Activated T-cell treated with anti-CD3 and anti-CD28 coated beads for 4 hours (primary cell): Measurements from ENCODE around the gene ACOD1.
A peak's percentile ranks its signal among the peaks of the same experiment; 100 is the strongest.
"Not testable (repeated sequence)": the region's sequence is repeated elsewhere in the genome, so short reads cannot be mapped to it uniquely, and the experiment has no call there.

Source experiments
- DNase-seq: peaks from one replicate; pipeline ENCODE4 v3.0.0-alpha.2; 2020

ACOD1 gene

GRCh38 chr13:76948149-76948548 lies at the start of gene ACOD1:
ACOD1 (plus strand) TSS chr13:76948511; CDS start chr13:76948559, 48 bp downstream.
- no peak for DNase-seq

- not testable (repeated sequence) for DNase-seq
Observed at GRCh38 chr13:76899066-76899465, 49.2 kb upstream of the ACOD1 start.

GRCh38 chr13:76903544-76904162 lies 44.7 kb upstream of the ACOD1 start:
- peak; percentile 65 for DNase-seq

DNA sequence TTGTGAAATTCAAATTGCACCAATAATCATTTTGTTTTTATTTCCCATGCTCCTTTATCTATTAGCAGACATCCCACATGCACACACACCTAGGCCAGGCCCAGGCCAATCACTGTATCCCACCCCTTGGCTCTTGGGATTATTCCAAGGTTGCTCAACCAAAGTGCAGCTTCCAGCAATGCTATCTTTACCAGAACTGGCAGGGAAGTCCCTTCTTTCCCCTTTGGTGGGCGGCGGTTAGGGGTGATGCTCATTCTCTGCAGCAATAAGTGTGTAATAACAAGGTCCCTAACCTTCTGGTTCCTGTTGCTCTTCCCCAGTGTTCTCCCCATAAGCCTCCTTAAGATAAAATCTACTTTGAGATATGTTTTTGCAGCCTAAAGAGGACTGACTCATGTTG lies 43.8 kb upstream of the ACOD1 start:
- DNase-seq: no peak

DNA sequence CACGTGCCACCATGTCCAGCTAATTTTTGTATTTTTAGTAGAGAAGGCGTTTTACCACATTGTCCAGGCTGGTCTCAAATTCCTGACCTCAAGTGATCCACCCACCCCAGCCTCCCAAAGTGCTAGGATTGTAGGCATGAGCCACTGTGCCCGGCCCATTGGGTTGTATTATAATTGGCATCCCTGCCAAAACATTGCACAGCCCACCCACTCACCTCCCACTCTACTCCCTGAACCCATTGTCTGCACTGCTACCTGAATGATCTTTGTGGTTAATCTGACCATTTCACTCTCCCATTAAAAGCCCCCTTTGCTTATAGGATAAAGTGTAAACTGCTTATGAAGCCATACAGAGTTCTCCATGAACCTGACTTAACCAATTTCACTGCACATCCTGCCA lies 35.8 kb upstream of the ACOD1 start:
- no peak for DNase-seq

DNA sequence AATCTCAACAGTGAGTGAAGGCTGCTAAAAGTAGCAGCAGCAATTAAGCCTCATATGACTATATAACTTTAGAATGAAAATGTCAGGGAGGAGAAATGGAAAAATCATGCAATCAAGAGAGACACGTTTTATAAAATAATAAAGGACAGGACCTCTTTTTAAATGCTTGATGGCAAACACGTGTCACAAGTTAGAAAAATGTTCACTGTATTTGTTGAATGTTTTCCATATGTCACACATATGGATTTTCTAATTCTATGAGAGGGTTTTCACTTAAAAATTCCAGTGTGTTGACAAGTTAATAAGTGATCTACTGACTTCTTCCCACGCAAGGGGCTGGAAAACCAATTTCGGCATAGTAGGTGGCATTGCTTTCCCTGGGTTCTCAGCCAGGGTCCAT lies 34.4 kb upstream of the ACOD1 start:
- no peak for DNase-seq

DNA sequence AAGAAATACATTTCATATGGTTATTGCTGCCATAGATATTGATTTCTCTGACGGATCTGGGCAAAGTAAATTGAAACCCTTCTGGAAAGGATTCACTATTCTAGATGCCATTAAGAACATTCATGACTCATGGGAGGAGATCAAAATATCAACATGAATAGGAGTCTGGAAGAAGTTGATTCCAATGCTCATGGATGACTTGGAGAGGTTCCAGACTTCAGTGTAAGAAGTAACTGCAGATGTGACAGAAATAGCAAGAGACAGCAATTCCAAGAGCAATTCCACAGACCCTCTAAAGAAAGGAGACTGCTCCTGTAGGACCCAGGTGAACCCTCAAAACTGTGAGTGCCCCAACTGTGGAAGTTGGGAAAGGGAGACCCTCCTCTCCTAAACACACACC lies 31.2 kb upstream of the ACOD1 start:
- no peak for DNase-seq

DNA sequence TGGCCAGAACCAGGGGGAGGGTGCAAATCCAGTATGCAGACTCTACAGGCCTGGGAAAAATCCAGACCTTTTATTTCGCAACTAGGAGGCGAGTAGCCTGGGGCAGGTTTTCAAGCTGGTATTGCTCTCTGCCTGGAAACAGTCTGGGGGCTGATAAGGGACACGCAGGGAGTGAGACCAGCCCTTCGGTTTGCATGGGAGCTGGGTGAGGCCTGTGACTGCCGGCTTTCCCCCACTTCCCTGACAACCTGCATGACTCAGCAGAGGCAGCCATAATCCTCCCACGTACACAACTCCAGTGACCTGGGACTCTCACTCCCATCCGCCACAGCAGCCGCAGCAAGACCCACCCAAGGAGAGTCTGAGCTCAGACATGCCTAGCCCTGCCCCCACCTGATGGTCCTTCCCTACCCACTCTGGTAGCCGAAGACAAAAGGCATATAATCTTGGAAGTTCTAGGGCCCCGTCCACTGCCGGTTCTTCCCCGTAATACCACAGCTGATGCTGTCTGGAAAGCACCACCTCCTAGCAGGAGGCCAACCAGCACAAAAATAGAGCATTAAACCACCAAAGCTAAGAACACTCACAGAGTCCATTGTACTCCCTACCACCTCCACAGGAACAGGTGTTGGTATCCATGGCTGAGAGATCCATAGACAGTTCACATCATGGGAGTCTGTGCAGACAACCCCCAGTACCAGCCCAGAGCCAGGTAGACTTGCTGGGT lies 30.4 kb upstream of the ACOD1 start:
- not testable (repeated sequence) for DNase-seq

GRCh38 chr13:76921516-76921915 lies 26.8 kb upstream of the ACOD1 start:
- no peak for DNase-seq

DNA sequence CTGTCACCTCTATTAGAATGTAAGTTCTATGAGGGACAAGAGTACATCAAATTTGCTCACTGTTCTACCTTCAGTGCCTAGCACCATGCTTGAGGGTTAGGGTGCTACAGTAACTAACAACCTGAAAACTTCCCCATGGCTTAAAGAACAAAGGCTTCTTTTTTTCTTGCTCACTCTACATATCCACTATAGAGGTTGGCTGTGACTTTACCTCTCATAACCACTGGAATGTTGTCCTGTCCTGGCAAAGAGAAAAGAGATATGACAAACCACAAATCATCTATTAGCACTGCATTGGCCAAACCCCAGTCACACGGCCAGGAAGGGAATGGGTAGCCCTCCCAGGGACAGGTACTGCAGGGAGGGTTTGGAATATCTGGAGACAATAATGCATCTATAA lies 23.2 kb upstream of the ACOD1 start:
- no peak for DNase-seq

- DNase-seq: no peak
Observed at GRCh38 chr13:76927955-76928354, 20.4 kb upstream of the ACOD1 start.

- no peak for DNase-seq
Observed at GRCh38 chr13:76928456-76928855, 19.9 kb upstream of the ACOD1 start.

DNA sequence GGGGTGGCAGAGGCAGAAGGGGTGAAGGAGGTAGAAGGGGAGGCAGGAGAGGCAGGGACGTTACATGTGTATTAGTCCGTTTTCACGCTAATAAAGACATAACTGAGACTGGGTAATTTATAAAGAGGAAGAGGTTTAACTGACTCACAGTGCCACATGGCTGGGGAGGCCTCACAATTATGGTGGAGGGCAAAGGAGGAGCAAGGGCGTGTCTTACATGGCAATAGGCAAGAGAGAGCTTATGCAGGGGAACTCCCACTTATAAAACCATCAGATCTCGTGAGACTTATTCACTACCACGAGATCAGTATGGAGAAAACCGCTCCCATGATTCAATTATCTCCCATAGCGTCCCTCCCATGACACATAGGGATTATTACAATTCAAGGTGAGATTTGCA lies 19.0 kb upstream of the ACOD1 start:
- DNase-seq: no peak

DNA sequence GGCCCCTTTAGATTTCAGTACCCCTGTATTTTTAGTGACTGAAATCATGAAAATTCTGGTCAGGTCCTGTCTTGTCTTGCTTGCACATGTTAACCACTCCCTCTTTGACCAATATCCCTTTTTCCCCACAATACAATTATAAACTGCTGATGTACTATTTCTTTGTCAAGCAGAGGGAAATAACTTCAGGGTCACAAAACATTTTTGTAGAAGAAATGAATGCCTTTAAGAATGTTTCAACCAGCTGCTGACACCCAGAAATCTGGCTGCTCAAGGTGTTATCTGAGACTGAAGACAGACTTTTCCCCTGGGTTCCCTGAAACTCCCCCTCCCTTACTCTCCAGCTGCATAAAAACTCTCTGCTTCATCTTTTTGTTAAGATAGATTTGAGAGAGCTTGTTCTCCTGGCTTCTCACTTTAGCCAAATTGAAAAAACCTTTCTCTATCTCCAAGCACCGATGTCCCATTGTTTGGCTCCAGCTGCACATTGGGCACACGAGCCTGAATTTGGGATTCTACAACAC lies 18.4 kb upstream of the ACOD1 start:
- DNase-seq: no peak

- DNase-seq: no peak
Observed at GRCh38 chr13:76932076-76932475, 16.2 kb upstream of the ACOD1 start.

DNA sequence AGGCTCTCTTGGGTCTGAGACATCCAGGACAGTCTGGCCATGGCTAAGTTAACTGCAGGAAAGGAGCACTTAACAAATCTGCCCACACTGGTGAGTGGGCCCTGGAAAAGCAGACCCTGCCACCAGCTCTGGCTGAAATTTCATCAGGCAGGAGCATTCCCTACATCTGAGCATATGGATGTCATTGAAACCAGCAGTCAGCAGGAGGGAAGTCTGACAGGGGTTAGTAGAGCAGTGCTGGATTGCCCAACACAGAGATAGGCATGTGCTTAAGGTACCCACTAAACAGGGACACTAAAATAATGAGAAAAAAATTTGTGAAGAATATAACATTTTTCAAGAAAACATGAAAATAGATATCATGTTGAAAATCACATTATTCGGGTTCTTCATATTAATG lies 13.6 kb upstream of the ACOD1 start:
- DNase-seq: no peak

- DNase-seq: no peak
Observed at GRCh38 chr13:76936763-76937162, 11.5 kb upstream of the ACOD1 start.

GRCh38 chr13:76937281-76937820 lies 11.0 kb upstream of the ACOD1 start:
- DNase-seq: no peak

GRCh38 chr13:76939215-76939614 lies 9.1 kb upstream of the ACOD1 start:
- DNase-seq: no peak

- no peak for DNase-seq
Observed at GRCh38 chr13:76942363-76942762, 5.9 kb upstream of the ACOD1 start.

- DNase-seq: no peak
Observed at GRCh38 chr13:76943646-76944045, 4.7 kb upstream of the ACOD1 start.

DNA sequence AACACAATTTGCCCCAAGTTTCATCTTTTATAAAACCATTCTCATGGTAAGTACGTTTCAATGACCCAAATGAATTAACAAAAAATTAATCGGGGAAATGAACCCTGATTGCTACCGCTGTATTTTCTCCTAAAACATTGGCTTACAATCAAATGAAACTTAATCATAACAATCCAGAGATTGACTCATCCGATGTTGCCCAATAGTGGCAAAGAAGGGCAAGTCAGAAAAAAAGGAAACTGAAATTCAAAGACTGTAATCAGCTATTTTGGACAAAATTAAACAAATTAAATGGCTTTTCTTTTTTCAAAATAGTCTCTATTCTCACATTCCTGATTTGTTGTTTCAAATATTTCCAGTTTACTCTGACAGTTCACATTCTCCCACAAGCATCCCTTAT lies 3.9 kb upstream of the ACOD1 start:
- DNase-seq: no peak

DNA sequence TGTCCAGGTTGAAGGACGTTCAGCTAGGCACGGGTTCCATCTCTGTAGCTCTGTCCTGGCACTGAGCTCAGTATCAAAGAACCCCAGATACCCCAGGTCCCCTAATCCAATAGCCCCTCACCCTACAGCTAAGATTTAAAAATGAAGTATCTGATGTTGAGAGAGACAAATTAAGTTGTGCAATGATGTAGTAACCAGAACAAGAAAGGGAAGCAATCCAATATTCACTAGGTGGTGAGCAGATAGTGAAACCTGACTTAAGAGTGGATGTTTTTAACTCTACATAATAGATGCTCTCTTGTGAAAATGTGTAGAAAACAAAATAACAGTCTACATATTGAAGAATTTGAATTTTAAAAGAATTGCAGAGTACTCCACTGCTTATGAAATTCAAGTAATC lies 1.8 kb downstream of the ACOD1 start:
- DNase-seq: no peak

GRCh38 chr13:76953968-76954367 lies 5.7 kb downstream of the ACOD1 start:
- DNase-seq: no peak
